HL-60 (cell line): ENCODE data around the gene TDRD3.

ENCODE experiments used
- POLR2AphosphoS5 ChIP-seq: IDR thresholded peaks from 2 replicates; pipeline ENCODE4 v1.6.1; 2012; ENCODE audit warnings: low read depth
- TF ChIP-seq, protein P1 (sequence below): IDR thresholded peaks from 2 replicates; pipeline ENCODE4 v1.6.1; 2012; ENCODE audit warnings: low read depth; ENCODE audit not compliant: insufficient replicate concordance
- TF ChIP-seq, protein P2 (sequence below): IDR thresholded peaks from one replicate; pipeline ENCODE4 v1.5.1; 2011; ENCODE audit warnings: low read length, control low read depth, inconsistent platforms; ENCODE audit not compliant: insufficient read depth

DNA sequence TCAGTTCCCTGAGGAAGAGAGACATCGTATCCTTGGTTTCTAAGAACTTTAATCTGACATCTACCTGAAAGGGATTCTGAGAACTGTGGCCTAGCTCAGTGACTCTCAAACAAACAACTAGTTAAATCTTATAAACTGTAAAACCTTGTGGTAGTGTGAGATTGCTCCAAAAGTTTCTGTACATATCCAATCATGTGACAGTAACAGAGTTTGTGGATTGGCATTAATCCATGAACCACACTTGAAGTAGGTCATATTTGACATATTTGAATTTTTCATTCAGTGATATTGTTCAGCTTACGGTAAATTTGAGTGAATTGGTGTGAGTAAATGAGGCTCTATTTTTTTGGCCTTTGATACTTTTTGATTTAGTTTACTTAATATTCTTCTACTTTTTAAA lies 15.0 kb downstream of the TDRD3 start:
- TF ChIP-seq, protein P1, sequence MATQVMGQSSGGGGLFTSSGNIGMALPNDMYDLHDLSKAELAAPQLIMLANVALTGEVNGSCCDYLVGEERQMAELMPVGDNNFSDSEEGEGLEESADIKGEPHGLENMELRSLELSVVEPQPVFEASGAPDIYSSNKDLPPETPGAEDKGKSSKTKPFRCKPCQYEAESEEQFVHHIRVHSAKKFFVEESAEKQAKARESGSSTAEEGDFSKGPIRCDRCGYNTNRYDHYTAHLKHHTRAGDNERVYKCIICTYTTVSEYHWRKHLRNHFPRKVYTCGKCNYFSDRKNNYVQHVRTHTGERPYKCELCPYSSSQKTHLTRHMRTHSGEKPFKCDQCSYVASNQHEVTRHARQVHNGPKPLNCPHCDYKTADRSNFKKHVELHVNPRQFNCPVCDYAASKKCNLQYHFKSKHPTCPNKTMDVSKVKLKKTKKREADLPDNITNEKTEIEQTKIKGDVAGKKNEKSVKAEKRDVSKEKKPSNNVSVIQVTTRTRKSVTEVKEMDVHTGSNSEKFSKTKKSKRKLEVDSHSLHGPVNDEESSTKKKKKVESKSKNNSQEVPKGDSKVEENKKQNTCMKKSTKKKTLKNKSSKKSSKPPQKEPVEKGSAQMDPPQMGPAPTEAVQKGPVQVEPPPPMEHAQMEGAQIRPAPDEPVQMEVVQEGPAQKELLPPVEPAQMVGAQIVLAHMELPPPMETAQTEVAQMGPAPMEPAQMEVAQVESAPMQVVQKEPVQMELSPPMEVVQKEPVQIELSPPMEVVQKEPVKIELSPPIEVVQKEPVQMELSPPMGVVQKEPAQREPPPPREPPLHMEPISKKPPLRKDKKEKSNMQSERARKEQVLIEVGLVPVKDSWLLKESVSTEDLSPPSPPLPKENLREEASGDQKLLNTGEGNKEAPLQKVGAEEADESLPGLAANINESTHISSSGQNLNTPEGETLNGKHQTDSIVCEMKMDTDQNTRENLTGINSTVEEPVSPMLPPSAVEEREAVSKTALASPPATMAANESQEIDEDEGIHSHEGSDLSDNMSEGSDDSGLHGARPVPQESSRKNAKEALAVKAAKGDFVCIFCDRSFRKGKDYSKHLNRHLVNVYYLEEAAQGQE = no peak
- TF ChIP-seq, protein P2, sequence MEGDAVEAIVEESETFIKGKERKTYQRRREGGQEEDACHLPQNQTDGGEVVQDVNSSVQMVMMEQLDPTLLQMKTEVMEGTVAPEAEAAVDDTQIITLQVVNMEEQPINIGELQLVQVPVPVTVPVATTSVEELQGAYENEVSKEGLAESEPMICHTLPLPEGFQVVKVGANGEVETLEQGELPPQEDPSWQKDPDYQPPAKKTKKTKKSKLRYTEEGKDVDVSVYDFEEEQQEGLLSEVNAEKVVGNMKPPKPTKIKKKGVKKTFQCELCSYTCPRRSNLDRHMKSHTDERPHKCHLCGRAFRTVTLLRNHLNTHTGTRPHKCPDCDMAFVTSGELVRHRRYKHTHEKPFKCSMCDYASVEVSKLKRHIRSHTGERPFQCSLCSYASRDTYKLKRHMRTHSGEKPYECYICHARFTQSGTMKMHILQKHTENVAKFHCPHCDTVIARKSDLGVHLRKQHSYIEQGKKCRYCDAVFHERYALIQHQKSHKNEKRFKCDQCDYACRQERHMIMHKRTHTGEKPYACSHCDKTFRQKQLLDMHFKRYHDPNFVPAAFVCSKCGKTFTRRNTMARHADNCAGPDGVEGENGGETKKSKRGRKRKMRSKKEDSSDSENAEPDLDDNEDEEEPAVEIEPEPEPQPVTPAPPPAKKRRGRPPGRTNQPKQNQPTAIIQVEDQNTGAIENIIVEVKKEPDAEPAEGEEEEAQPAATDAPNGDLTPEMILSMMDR = no peak
- TF ChIP-seq POLR2AphosphoS5 = no peak
